ENCODE data around the gene WDR64.
A peak's percentile ranks its signal among the peaks of the same experiment; 100 is the strongest.

Gene WDR64

GRCh38 chr1:241716915-241717656 lies 65.0 kb downstream of the WDR64 start:
- DNase-seq (ENCODE audit: low read depth), result peak; percentile 9
- TF ChIP-seq CTCF (conservative IDR thresholded peaks at IDR 0.05; ENCODE audit: low read depth, low read length), result no peak
- H3K4me3 ChIP-seq (ENCODE audit: low read depth, low read length), result no peak overlapping the region

GRCh38 chr1:241717975-241718374 lies 65.9 kb downstream of the WDR64 start:
- TF ChIP-seq CTCF (conservative IDR thresholded peaks at IDR 0.05; ENCODE audit: low read depth, low read length), result no peak
- DNase-seq (ENCODE audit: low read depth), result no peak
- no peak overlapping the region for H3K4me3 ChIP-seq (ENCODE audit: low read depth, low read length)

- no peak for DNase-seq (ENCODE audit: low read depth)
- no peak for TF ChIP-seq CTCF (conservative IDR thresholded peaks at IDR 0.05; ENCODE audit: low read depth, low read length)
- no peak overlapping the region for H3K4me3 ChIP-seq (ENCODE audit: low read depth, low read length)
Observed at GRCh38 chr1:241721011-241721410, 68.9 kb downstream of the WDR64 start.

GRCh38 chr1:241722947-241723346 lies 70.9 kb downstream of the WDR64 start:
- no peak overlapping the region for H3K4me3 ChIP-seq (ENCODE audit: low read depth, low read length)
- no peak for TF ChIP-seq CTCF (conservative IDR thresholded peaks at IDR 0.05; ENCODE audit: low read depth, low read length)
- DNase-seq (ENCODE audit: low read depth), result no peak

- no peak overlapping the region for H3K4me3 ChIP-seq (ENCODE audit: low read depth, low read length)
- no peak for DNase-seq (ENCODE audit: low read depth)
- TF ChIP-seq CTCF (conservative IDR thresholded peaks at IDR 0.05; ENCODE audit: low read depth, low read length), result no peak
Observed at GRCh38 chr1:241724741-241725356, 72.8 kb downstream of the WDR64 start.

- no peak for DNase-seq (ENCODE audit: low read depth)
- TF ChIP-seq CTCF (conservative IDR thresholded peaks at IDR 0.05; ENCODE audit: low read depth, low read length), result no peak
Observed at GRCh38 chr1:241730031-241730430, 78.0 kb downstream of the WDR64 start.

GRCh38 chr1:241733899-241734298 lies 81.8 kb downstream of the WDR64 start:
- no peak for DNase-seq (ENCODE audit: low read depth)
- no peak overlapping the region for H3K4me3 ChIP-seq (ENCODE audit: low read depth, low read length)
- no peak for TF ChIP-seq CTCF (conservative IDR thresholded peaks at IDR 0.05; ENCODE audit: low read depth, low read length)

More at GRCh38 chr1:241730031-241730430, 78.0 kb downstream of the WDR64 start:
- H3K4me3 ChIP-seq (ENCODE audit: low read depth, low read length), result no peak overlapping the region
